ENCODE data around the gene MRPS34. TPM values are rescaled to one million over a fixed set of nuclear protein-coding genes. Genes with fewer than 3 reads are reported as not detected.

MRPS34 gene
- total RNA-seq, 1 donor from 2014 or later = 60.4 TPM

GRCh38 chr16:1819611-1820010 is 46.7 kb upstream of the MRPS34 start:
- Mint-ChIP-seq H3K36me3 (ENCODE audit: low read depth) (peaks cover 6% of the 10 kb centered on the region), H3K4me1 (ENCODE audit: low read depth) (peaks cover 10% of the 10 kb centered on the region), H3K27me3 (ENCODE audit: low read depth) (no peaks in the 10 kb centered on the region), H3K4me3 (ENCODE audit: unreplicated experiment) (no peak overlapping the region), H3K27ac (ENCODE audit: unreplicated experiment) (no peak overlapping the region), H3K9me3 (ENCODE audit: low read depth) (no peaks in the 10 kb centered on the region)
- no peak for TF ChIP-seq CTCF (IDR thresholded peaks at IDR 0.05)
- peak; percentile 74 for DNase-seq (ENCODE audit: low spot score)

- no peak for TF ChIP-seq CTCF (IDR thresholded peaks at IDR 0.05)
- Mint-ChIP-seq H3K4me1 (ENCODE audit: low read depth) (peaks cover 4% of the 10 kb centered on the region), H3K4me3 (ENCODE audit: unreplicated experiment) (no peak overlapping the region), H3K27ac (ENCODE audit: unreplicated experiment) (no peak overlapping the region), H3K36me3 (ENCODE audit: low read depth) (peaks cover 6% of the 10 kb centered on the region), H3K27me3 (ENCODE audit: low read depth) (no peaks in the 10 kb centered on the region), H3K9me3 (ENCODE audit: low read depth) (no peaks in the 10 kb centered on the region)
- DNase-seq (ENCODE audit: low spot score) = peak; percentile 86
These were observed 46.1 kb upstream of the MRPS34 start for GRCh38 chr16:1818873-1819525.

GRCh38 chr16:1818204-1818872 is 45.4 kb upstream of the MRPS34 start:
- H3K27ac Mint-ChIP-seq (ENCODE audit: unreplicated experiment) = no peak overlapping the region
- peaks cover under 1% of the 10 kb centered on the region for H3K4me1 Mint-ChIP-seq (ENCODE audit: low read depth)
- no peak for TF ChIP-seq CTCF (IDR thresholded peaks at IDR 0.05)
- no peaks in the 10 kb centered on the region for H3K27me3 Mint-ChIP-seq (ENCODE audit: low read depth)
- peak; percentile 87 for DNase-seq (ENCODE audit: low spot score)
- H3K36me3 Mint-ChIP-seq (ENCODE audit: low read depth) = peaks cover 6% of the 10 kb centered on the region
- H3K4me3 Mint-ChIP-seq (ENCODE audit: unreplicated experiment) = no peak overlapping the region
- H3K9me3 Mint-ChIP-seq (ENCODE audit: low read depth) = no peaks in the 10 kb centered on the region

GRCh38 chr16:1817716-1818115 is 44.8 kb upstream of the MRPS34 start:
- no peak for DNase-seq (ENCODE audit: low spot score)
- H3K36me3 Mint-ChIP-seq (ENCODE audit: low read depth) = peaks cover 6% of the 10 kb centered on the region
- H3K27me3 Mint-ChIP-seq (ENCODE audit: low read depth) = no peaks in the 10 kb centered on the region
- H3K27ac Mint-ChIP-seq (ENCODE audit: unreplicated experiment) = no peak overlapping the region
- H3K4me1 Mint-ChIP-seq (ENCODE audit: low read depth) = peaks cover 7% of the 10 kb centered on the region
- TF ChIP-seq CTCF (IDR thresholded peaks at IDR 0.05) = no peak
- H3K9me3 Mint-ChIP-seq (ENCODE audit: low read depth) = no peaks in the 10 kb centered on the region
- no peak overlapping the region for H3K4me3 Mint-ChIP-seq (ENCODE audit: unreplicated experiment)

GRCh38 chr16:1817276-1817589 is 44.3 kb upstream of the MRPS34 start:
- DNase-seq (ENCODE audit: low spot score) = peak; percentile 78
- no peak for TF ChIP-seq CTCF (IDR thresholded peaks at IDR 0.05)
- Mint-ChIP-seq H3K4me3 (ENCODE audit: unreplicated experiment) (no peak overlapping the region), H3K27me3 (ENCODE audit: low read depth) (no peaks in the 10 kb centered on the region), H3K9me3 (ENCODE audit: low read depth) (no peaks in the 10 kb centered on the region), H3K4me1 (ENCODE audit: low read depth) (peaks cover 12% of the 10 kb centered on the region), H3K27ac (ENCODE audit: unreplicated experiment) (no peak overlapping the region), H3K36me3 (ENCODE audit: low read depth) (peaks cover 6% of the 10 kb centered on the region)
